HEK293 (cell line): ENCODE data around the gene SGPL1.

Experiments used
- CTCF ChIA-PET: fragments of 350-600 bp; formaldehyde crosslinking; extraction: SDS; loops from one replicate; lab custom pipeline; 2021; ENCODE audit warnings: antibody characterized with exemption; lab: Yijun Ruan, JAX
- POLR2A ChIA-PET: fragments of 300-600 bp; formaldehyde crosslinking; extraction: SDS; loops from one replicate; lab custom pipeline; 2020; ENCODE audit warnings: antibody characterized with exemption, inconsistent platforms; lab: Yijun Ruan, JAX
- H3K27ac ChIP-seq: fragments of 200-500 bp; sonication (Bioruptor generic); 2 replicates; pipeline ENCODE4 v1.5.1; 2014; ENCODE audit warnings: low read depth, low read length, control low read depth, inconsistent platforms; ENCODE audit errors: extremely low read depth
- H3K36me3 ChIP-seq, 2 experiments: fragments of 200-500 bp in 1 of 2; sonication (Bioruptor generic) in 1 of 2; 1 replicate in 1 of 2; 2 replicates in 1 of 2; pipeline ENCODE4 v1.5.1; 2014 to 2017; ENCODE audit warnings: inconsistent platforms in 2 of 2, low read length in 2 of 2; ENCODE audit not compliant: control insufficient read depth in 2 of 2, insufficient read depth in 1 of 2
- H3K4me1 ChIP-seq: fragments of 200-500 bp; sonication (Bioruptor generic); 2 replicates; pipeline ENCODE4 v1.5.1; 2014; ENCODE audit warnings: mild to moderate bottlenecking, low read length, inconsistent platforms; ENCODE audit not compliant: control insufficient read depth, insufficient read depth
- H3K4me3 ChIP-seq: 2 replicates; pipeline ENCODE4 v1.5.1; 2011; ENCODE audit warnings: low read depth, mild to moderate bottlenecking, control low read depth, low read length, moderate library complexity
- H3K9me3 ChIP-seq: fragments of 200-500 bp; sonication (Bioruptor generic); 2 replicates; pipeline ENCODE4 v1.5.1; 2014; ENCODE audit warnings: low read depth, low read length, inconsistent platforms; ENCODE audit not compliant: control insufficient read depth, insufficient read depth
- GLI2 ChIP-seq: fragments of 450-650 bp; formaldehyde crosslinking; IDR thresholded peaks from 2 replicates; pipeline ENCODE4; 2017; ENCODE audit warnings: missing biosample characterization, missing genetic modification characterization, low read depth, borderline replicate concordance
- KLF7 ChIP-seq: fragments of 450-650 bp; formaldehyde crosslinking; IDR thresholded peaks from 2 replicates; pipeline ENCODE4 v1.5.1; 2016; ENCODE audit warnings: missing biosample characterization, missing genetic modification characterization, borderline replicate concordance
- SALL2 ChIP-seq: fragments of 450-650 bp; formaldehyde crosslinking; IDR thresholded peaks from 2 replicates; pipeline ENCODE4 v1.5.0; 2017; ENCODE audit warnings: missing biosample characterization, mild to moderate bottlenecking, missing genetic modification characterization, borderline replicate concordance
- SETDB1 ChIP-seq: IDR thresholded peaks from one replicate; pipeline ENCODE4 v1.6.1; 2017; ENCODE audit warnings: mild to moderate bottlenecking, low read length, moderate library complexity, mixed read lengths; ENCODE audit not compliant: insufficient read length
- ZBTB1 ChIP-seq: fragments of 450-650 bp; formaldehyde crosslinking; IDR thresholded peaks from 2 replicates; pipeline ENCODE4 v1.5.1; 2016; ENCODE audit warnings: missing biosample characterization, missing genetic modification characterization
- ZBTB21 ChIP-seq: fragments of 450-650 bp; formaldehyde crosslinking; IDR thresholded peaks from 2 replicates; pipeline ENCODE4 v1.5.1; 2017; ENCODE audit warnings: missing biosample characterization, missing genetic modification characterization
- ZNF19 ChIP-seq: fragments of 450-650 bp; formaldehyde crosslinking; IDR thresholded peaks from 2 replicates; pipeline ENCODE4; 2016; ENCODE audit warnings: missing biosample characterization, missing genetic modification characterization, low read depth
- ZNF239 ChIP-seq: fragments of 450-650 bp; formaldehyde crosslinking; IDR thresholded peaks from 2 replicates; pipeline ENCODE4 v1.5.1; 2016; ENCODE audit warnings: missing biosample characterization, missing genetic modification characterization
- ZNF24 ChIP-seq: fragments of 450-650 bp; formaldehyde crosslinking; IDR thresholded peaks from 2 replicates; pipeline ENCODE4 v1.5.1; 2016; ENCODE audit warnings: missing biosample characterization, missing genetic modification characterization
- ZNF311 ChIP-seq: fragments of 450-650 bp; formaldehyde crosslinking; IDR thresholded peaks from 2 replicates; pipeline ENCODE4 v1.5.1; 2017; ENCODE audit warnings: missing biosample characterization, missing genetic modification characterization, borderline replicate concordance
- ZNF623 ChIP-seq: fragments of 450-650 bp; formaldehyde crosslinking; IDR thresholded peaks from 2 replicates; pipeline ENCODE4 v1.5.1; 2016; ENCODE audit warnings: missing biosample characterization, missing genetic modification characterization
- TF ChIP-seq, protein P1 (sequence below): fragments of 450-650 bp; formaldehyde crosslinking; IDR thresholded peaks from 2 replicates; pipeline ENCODE4 v1.5.1; 2016; ENCODE audit warnings: missing biosample characterization, missing genetic modification characterization
- TF ChIP-seq, protein P2 (sequence below): fragments of 450-650 bp; formaldehyde crosslinking; IDR thresholded peaks from 2 replicates; pipeline ENCODE4 v1.5.1; 2016; ENCODE audit warnings: missing biosample characterization, missing genetic modification characterization, borderline replicate concordance

The SGPL1 gene

GRCh38 chr10:70846795-70847194 lies 31.0 kb downstream of the SGPL1 start:
- ChIA-PET POLR2A (no interaction called here), CTCF (interaction anchor here (0.6 to 0.7 kb wide), 3 partner anchors 17 to 1660 kb away, joined by 3 read pairs; no protein-coding TSS in a partner anchor)
- TF ChIP-seq, protein P1, sequence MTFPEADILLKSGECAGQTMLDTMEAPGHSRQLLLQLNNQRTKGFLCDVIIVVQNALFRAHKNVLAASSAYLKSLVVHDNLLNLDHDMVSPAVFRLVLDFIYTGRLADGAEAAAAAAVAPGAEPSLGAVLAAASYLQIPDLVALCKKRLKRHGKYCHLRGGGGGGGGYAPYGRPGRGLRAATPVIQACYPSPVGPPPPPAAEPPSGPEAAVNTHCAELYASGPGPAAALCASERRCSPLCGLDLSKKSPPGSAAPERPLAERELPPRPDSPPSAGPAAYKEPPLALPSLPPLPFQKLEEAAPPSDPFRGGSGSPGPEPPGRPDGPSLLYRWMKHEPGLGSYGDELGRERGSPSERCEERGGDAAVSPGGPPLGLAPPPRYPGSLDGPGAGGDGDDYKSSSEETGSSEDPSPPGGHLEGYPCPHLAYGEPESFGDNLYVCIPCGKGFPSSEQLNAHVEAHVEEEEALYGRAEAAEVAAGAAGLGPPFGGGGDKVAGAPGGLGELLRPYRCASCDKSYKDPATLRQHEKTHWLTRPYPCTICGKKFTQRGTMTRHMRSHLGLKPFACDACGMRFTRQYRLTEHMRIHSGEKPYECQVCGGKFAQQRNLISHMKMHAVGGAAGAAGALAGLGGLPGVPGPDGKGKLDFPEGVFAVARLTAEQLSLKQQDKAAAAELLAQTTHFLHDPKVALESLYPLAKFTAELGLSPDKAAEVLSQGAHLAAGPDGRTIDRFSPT (tag by site-specific recombination) = no peak
- no peak for TF ChIP-seq ZNF623
- no peak for TF ChIP-seq ZNF24 (tag by site-specific recombination)
- no peak for TF ChIP-seq ZBTB1 (tag by site-specific recombination)
- TF ChIP-seq ZBTB21 (tag by site-specific recombination) = no peak
- TF ChIP-seq SALL2 (tag by site-specific recombination) = no peak
- TF ChIP-seq, protein P2, sequence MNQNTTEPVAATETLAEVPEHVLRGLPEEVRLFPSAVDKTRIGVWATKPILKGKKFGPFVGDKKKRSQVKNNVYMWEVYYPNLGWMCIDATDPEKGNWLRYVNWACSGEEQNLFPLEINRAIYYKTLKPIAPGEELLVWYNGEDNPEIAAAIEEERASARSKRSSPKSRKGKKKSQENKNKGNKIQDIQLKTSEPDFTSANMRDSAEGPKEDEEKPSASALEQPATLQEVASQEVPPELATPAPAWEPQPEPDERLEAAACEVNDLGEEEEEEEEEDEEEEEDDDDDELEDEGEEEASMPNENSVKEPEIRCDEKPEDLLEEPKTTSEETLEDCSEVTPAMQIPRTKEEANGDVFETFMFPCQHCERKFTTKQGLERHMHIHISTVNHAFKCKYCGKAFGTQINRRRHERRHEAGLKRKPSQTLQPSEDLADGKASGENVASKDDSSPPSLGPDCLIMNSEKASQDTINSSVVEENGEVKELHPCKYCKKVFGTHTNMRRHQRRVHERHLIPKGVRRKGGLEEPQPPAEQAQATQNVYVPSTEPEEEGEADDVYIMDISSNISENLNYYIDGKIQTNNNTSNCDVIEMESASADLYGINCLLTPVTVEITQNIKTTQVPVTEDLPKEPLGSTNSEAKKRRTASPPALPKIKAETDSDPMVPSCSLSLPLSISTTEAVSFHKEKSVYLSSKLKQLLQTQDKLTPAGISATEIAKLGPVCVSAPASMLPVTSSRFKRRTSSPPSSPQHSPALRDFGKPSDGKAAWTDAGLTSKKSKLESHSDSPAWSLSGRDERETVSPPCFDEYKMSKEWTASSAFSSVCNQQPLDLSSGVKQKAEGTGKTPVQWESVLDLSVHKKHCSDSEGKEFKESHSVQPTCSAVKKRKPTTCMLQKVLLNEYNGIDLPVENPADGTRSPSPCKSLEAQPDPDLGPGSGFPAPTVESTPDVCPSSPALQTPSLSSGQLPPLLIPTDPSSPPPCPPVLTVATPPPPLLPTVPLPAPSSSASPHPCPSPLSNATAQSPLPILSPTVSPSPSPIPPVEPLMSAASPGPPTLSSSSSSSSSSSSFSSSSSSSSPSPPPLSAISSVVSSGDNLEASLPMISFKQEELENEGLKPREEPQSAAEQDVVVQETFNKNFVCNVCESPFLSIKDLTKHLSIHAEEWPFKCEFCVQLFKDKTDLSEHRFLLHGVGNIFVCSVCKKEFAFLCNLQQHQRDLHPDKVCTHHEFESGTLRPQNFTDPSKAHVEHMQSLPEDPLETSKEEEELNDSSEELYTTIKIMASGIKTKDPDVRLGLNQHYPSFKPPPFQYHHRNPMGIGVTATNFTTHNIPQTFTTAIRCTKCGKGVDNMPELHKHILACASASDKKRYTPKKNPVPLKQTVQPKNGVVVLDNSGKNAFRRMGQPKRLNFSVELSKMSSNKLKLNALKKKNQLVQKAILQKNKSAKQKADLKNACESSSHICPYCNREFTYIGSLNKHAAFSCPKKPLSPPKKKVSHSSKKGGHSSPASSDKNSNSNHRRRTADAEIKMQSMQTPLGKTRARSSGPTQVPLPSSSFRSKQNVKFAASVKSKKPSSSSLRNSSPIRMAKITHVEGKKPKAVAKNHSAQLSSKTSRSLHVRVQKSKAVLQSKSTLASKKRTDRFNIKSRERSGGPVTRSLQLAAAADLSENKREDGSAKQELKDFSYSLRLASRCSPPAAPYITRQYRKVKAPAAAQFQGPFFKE (tag by site-specific recombination) = no peak
- TF ChIP-seq GLI2 (tag by site-specific recombination) = no peak
- no peak for TF ChIP-seq ZNF311 (tag by site-specific recombination)
- Histone ChIP-seq H3K27ac (no peak overlapping the region), H3K4me1 (peaks cover 3% of the 10 kb centered on the region; the same call in 1 of the 2 replicates), H3K4me3 (no peak overlapping the region), H3K9me3 (no peaks in the 10 kb centered on the region), H3K36me3 (peaks cover 7 to 32% of the 10 kb centered on the region in 2 experiments)

DNA sequence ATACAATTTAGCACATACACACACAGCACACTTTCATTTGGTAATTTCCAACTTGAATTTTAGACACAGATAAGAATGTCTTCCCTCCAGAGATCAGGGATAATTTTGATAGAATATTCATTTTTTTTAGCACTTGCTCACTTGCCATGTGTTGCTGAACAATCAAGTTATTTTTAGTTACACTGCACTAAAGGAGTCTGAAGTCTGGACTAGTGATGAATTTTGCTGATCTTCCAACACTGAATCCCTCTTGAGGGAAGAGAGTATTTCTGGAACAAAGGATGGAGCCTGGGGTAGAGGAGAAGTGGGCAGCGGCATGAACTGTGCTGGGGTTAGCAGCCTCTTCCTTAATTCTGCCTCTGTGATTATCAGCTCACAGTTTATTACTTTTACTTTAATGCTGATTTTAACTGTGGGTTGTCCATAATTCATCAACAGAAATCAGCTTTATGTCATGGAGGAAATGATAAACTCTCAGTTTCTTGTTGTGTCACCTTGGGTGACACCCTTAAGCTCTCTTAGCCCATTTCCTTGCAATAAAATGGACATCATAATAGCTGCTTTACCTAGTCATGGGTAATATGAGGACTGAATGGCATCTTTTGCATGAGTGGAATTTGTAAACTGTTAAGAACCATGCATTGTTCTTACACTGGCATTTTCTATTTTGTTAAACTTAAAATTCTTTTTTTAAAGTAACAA lies 32.1 kb downstream of the SGPL1 start:
- H3K9me3 ChIP-seq = no peaks in the 10 kb centered on the region
- ChIA-PET CTCF (no interaction called here), POLR2A (no interaction called here)
- TF ChIP-seq ZNF19 (tag by site-specific recombination) (no peak), ZNF239 (tag by site-specific recombination) (no peak), SETDB1 (no peak), KLF7 (tag by site-specific recombination) (no peak)
- no peak overlapping the region for H3K27ac ChIP-seq
- no peak overlapping the region for H3K4me3 ChIP-seq
- H3K36me3 ChIP-seq = peaks cover 7 to 31% of the 10 kb centered on the region in 2 experiments
- peaks cover 3% of the 10 kb centered on the region; the same call in 1 of the 2 replicates for H3K4me1 ChIP-seq
